ENCODE data around the gene DENND6B. TPM values are rescaled to one million over a fixed set of nuclear protein-coding genes. Genes with fewer than 3 reads are reported as not detected.

The DENND6B gene
- total RNA-seq, 1 donor from 2014 or later = 1.2 TPM

DNA sequence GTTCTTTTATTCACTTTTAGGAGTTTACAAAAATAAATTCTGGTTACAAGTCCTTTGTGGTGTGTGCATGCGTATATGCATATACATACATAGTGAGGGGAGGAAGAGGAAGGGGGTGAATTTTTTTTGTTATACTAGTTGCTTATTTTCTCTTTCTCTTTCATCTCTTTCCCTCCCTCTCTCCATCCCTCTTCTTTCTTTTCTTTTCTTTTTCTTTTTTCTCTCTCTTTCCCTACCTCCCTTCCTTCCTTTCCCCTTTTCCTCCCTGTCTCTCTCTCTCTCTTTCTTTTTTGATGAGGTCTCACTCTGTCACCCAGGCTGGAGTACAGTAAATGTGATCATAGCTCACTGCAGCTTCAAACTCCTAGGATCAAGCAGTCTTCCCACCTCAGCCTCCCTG is 30.4 kb upstream of the DENND6B start:
- Histone ChIP-seq H3K4me3 (no peak overlapping the region), H3K27me3 (ENCODE audit: low read depth) (no peaks in the 10 kb centered on the region), H3K9me3 (replicated peaks) (no peaks in the 10 kb centered on the region), H3K27ac (replicated peaks) (no peak overlapping the region), H3K4me1 (peaks cover 17% of the 10 kb centered on the region), H3K36me3 (peaks cover 9% of the 10 kb centered on the region)
- TF ChIP-seq, protein P1, sequence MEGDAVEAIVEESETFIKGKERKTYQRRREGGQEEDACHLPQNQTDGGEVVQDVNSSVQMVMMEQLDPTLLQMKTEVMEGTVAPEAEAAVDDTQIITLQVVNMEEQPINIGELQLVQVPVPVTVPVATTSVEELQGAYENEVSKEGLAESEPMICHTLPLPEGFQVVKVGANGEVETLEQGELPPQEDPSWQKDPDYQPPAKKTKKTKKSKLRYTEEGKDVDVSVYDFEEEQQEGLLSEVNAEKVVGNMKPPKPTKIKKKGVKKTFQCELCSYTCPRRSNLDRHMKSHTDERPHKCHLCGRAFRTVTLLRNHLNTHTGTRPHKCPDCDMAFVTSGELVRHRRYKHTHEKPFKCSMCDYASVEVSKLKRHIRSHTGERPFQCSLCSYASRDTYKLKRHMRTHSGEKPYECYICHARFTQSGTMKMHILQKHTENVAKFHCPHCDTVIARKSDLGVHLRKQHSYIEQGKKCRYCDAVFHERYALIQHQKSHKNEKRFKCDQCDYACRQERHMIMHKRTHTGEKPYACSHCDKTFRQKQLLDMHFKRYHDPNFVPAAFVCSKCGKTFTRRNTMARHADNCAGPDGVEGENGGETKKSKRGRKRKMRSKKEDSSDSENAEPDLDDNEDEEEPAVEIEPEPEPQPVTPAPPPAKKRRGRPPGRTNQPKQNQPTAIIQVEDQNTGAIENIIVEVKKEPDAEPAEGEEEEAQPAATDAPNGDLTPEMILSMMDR (IDR thresholded peaks at IDR 0.05; ENCODE audit: borderline replicate concordance) = no peak
- intact Hi-C loops (cut with micrococcal nuclease) = no loop called here
- DNase-seq = no peak

DNA sequence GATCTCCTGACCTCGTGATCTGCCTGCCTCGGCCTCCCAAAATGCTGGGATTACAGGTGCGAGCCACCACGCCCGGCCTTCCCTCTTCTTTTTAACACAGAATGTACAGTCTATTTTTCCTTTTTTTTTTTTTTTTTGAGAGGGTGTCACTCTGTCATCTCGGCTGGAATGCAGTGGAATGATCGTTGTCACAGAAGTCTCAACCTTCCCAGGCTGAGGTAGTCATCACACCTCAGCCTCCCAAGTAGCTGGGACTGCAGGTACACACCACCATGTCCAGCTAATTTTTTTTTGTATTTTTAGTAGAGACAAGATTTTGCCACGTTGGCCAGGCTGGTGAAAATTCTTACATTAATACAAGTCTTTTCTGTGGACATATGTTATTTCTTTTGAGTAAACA is 29.4 kb upstream of the DENND6B start:
- H3K4me3 ChIP-seq = no peak overlapping the region
- intact Hi-C loops (cut with micrococcal nuclease) = no loop called here
- H3K27me3 ChIP-seq (ENCODE audit: low read depth) = no peaks in the 10 kb centered on the region
- TF ChIP-seq, protein P1 (IDR thresholded peaks at IDR 0.05; ENCODE audit: borderline replicate concordance) = no peak
- no peaks in the 10 kb centered on the region for H3K9me3 ChIP-seq (replicated peaks)
- H3K4me1 ChIP-seq = peaks cover 12% of the 10 kb centered on the region
- no peak for DNase-seq
- no peak overlapping the region for H3K27ac ChIP-seq (replicated peaks)
- H3K36me3 ChIP-seq = peaks cover 18% of the 10 kb centered on the region

DNA sequence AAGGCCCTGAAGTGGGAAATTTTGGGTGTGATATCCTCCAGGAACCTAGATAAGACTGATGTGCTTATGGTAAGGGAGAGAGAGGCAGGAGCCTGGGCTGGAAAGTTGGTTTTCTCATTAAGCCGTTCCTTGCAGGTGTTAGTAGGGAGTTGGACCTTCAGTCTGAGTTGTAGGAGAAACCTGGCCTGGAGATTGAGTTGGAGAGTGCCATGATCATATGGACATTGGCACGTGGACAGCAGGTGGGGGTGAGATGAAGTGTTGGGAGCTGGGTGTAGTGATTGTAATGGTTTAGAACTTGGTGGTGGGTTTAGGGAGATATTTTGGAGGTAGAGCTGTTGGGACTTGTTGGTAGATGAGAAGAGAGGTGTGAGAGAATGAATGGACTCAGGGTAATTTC is 21.2 kb upstream of the DENND6B start:
- intact Hi-C loops (cut with micrococcal nuclease) = no loop called here
- Histone ChIP-seq H3K9me3 (replicated peaks) (no peaks in the 10 kb centered on the region), H3K36me3 (peaks cover 10% of the 10 kb centered on the region), H3K27me3 (ENCODE audit: low read depth) (no peaks in the 10 kb centered on the region), H3K4me1 (peaks cover 10% of the 10 kb centered on the region), H3K4me3 (no peak overlapping the region), H3K27ac (replicated peaks) (no peak overlapping the region)
- DNase-seq = no peak
- TF ChIP-seq, protein P1 (IDR thresholded peaks at IDR 0.05; ENCODE audit: borderline replicate concordance) = no peak

DNA sequence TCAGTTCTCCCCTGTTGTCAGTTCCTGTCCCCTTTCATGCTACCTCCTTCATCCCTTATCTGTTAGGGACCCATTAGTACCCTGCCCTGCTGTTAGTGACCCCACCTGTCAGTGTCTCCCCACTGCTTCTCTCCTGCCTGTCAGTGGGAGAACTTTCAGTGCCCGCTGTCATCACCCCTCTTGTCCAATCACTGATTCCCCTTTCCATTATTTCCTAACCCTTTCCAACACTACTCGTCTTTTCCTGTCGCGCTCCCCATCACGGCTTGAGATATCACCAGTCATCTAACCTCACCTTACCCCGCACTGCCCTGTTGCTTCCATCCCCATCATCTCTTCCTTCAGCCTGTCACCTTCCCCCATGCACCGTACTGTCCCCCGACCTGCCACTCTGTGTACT is 20.3 kb upstream of the DENND6B start:
- no peaks in the 10 kb centered on the region for H3K9me3 ChIP-seq (replicated peaks)
- H3K27me3 ChIP-seq (ENCODE audit: low read depth) = no peaks in the 10 kb centered on the region
- peaks cover 8% of the 10 kb centered on the region for H3K36me3 ChIP-seq
- no peak overlapping the region for H3K4me3 ChIP-seq
- no peak for DNase-seq
- H3K4me1 ChIP-seq = peaks cover 18% of the 10 kb centered on the region
- no peak overlapping the region for H3K27ac ChIP-seq (replicated peaks)
- intact Hi-C loops (cut with micrococcal nuclease) = no loop called here
- TF ChIP-seq, protein P1 (IDR thresholded peaks at IDR 0.05; ENCODE audit: borderline replicate concordance) = no peak

DNA sequence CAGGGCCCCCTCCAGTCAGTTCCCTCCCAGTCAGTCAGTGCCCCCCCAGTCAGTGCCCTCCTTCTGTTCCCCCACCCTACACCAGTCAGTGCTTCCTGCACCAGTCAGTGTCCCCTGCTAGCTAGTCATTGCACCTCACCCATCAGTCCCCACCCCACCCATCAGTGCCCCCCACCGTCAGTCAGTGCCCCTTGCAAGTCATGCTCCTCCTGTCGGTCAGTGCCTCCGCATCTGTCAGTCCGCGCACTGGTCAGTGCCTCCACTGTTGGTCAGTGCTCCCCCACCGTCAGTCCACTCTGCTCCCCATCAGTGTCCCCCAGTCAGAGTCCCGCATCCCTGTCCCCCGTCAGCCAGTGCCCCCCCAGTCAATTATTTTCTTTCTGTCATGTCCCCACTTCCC is 19.7 kb upstream of the DENND6B start:
- peaks cover 21% of the 10 kb centered on the region for H3K4me1 ChIP-seq
- TF ChIP-seq, protein P1 (IDR thresholded peaks at IDR 0.05; ENCODE audit: borderline replicate concordance) = no peak
- H3K9me3 ChIP-seq (replicated peaks) = no peaks in the 10 kb centered on the region
- no peak overlapping the region for H3K4me3 ChIP-seq
- no peak for DNase-seq
- H3K27ac ChIP-seq (replicated peaks) = no peak overlapping the region
- peaks cover 1% of the 10 kb centered on the region for H3K36me3 ChIP-seq
- intact Hi-C loops (cut with micrococcal nuclease) = no loop called here
- H3K27me3 ChIP-seq (ENCODE audit: low read depth) = no peaks in the 10 kb centered on the region

DNA sequence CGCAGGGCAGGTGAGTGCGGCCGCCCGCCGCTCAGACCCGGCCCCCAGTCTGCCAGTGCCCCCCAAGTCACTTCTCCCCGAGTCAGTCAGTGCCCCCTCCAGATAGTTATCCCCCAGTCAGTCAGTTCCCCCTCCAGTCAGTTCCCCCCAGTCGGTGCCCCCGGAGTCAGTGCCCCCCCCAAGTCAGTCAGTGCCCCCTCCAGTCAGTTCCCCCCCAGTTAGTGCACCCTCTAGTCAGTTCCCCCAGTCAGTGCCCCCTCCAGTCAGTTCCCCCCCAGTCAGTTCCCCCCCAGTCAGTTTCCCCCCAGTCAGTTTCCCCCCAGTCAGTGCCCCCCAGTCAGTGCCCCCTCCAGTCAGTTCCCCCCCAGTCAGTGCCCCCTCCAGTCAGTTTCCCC is 16.7 kb upstream of the DENND6B start:
- Histone ChIP-seq H3K36me3 (no peaks in the 10 kb centered on the region), H3K9me3 (replicated peaks) (no peaks in the 10 kb centered on the region), H3K27ac (replicated peaks) (peak overlapping the region; percentile 87), H3K4me1 (peaks cover 21% of the 10 kb centered on the region), H3K27me3 (ENCODE audit: low read depth) (no peaks in the 10 kb centered on the region), H3K4me3 (peak overlapping the region; percentile 93)
- DNase-seq = no peak
- TF ChIP-seq, protein P1 (IDR thresholded peaks at IDR 0.05; ENCODE audit: borderline replicate concordance) = no peak
- intact Hi-C loops (cut with micrococcal nuclease) = no loop called here

All from left ventricle myocardium inferior (tissue), 1 donor.